Skeletal muscle tissue (tissue), 4 donors: ENCODE data around the gene MAML3. TPM values are rescaled to one million over a fixed set of nuclear protein-coding genes. Genes with fewer than 3 reads are reported as not detected.

Source experiments
- H3K27ac ChIP-seq: one replicate; pipeline ENCODE4 v1.7.0; 2013; ENCODE audit warnings: mild to moderate bottlenecking, low read depth, low read length, inconsistent platforms
- H3K27me3 ChIP-seq, 3 donors: one replicate each; pipeline ENCODE4 v1.7.0; 2013; ENCODE audit warnings: low read length in 3 of 3; ENCODE audit not compliant: control insufficient read depth in 3 of 3, insufficient read depth in 3 of 3
- H3K36me3 ChIP-seq, 3 donors: one replicate each; pipeline ENCODE4 v1.7.0; 2013; ENCODE audit warnings: low read length in 3 of 3; ENCODE audit not compliant: control insufficient read depth in 3 of 3, insufficient read depth in 3 of 3
- H3K4me1 ChIP-seq, 3 donors: one replicate each; pipeline ENCODE4 v1.7.0; 2013; ENCODE audit warnings: low read length in 3 of 3, mild to moderate bottlenecking in 3 of 3; ENCODE audit not compliant: control insufficient read depth in 3 of 3, insufficient read depth in 3 of 3
- H3K4me3 ChIP-seq, 3 donors: one replicate each; pipeline ENCODE4 v1.7.0; 2013; ENCODE audit warnings: low read length in 3 of 3
- H3K9ac ChIP-seq, 3 donors: one replicate each; pipeline ENCODE4 v1.7.0; 2013; ENCODE audit warnings: low read length in 3 of 3, mild to moderate bottlenecking in 3 of 3, moderate library complexity in 2 of 3, low read depth in 1 of 3
- H3K9me3 ChIP-seq, 3 donors: one replicate each; pipeline ENCODE4 v1.7.0; 2013; ENCODE audit warnings: low read length in 3 of 3; ENCODE audit not compliant: control insufficient read depth in 3 of 3
- total RNA-seq: library from RNA; depleted of rRNA; stranded (reverse); fragments of >200 nt; gene quantifications from one replicate; pipeline ENCODE4 v1.2.3, GENCODE V29; 2014
- donor health status: Osteomylitis.

MAML3 gene
- total RNA-seq, 1 donor from 2014 or later, result 3.1 TPM

GRCh38 chr4:140044337-140044902 lies 109.6 kb downstream of the MAML3 start:
- Histone ChIP-seq H3K27me3 (no peaks in the 10 kb centered on the region), H3K9ac (no peak overlapping the region), H3K9me3 (no peaks in the 10 kb centered on the region), H3K4me3 (no peak overlapping the region), H3K4me1 (peaks cover 16 to 33% (median 22%) of the 10 kb centered on the region in 3 donors), H3K36me3 (no peaks in the 10 kb centered on the region), H3K27ac (no peak overlapping the region)

DNA sequence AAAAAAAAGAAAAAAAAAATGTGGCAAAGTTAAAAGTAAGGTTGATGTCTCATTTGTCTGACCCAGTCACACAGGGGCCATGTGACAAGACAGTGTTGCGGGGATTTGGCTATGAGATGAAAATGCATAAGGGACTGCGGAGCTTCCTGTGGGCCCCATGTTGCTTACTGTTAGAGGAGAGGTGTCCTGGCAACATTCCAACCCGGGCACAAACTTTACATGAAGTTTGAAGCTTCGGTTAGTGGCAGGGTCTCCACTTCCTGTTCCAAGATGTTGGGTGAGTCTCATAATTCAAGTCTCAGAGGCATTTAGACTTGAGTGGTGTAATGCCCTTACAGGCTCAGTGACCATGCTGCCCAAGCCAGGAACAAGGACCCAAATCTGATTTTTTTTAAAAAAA lies 111.3 kb downstream of the MAML3 start:
- Histone ChIP-seq H3K9ac (no peak overlapping the region), H3K4me1 (peaks cover 8 to 15% (median 9%) of the 10 kb centered on the region in 3 donors), H3K27me3 (no peaks in the 10 kb centered on the region), H3K4me3 (no peak overlapping the region), H3K27ac (no peak overlapping the region), H3K9me3 (no peaks in the 10 kb centered on the region), H3K36me3 (no peaks in the 10 kb centered on the region)

GRCh38 chr4:140038031-140038533 lies 115.9 kb downstream of the MAML3 start:
- H3K9me3 ChIP-seq, result no peaks in the 10 kb centered on the region
- no peaks in the 10 kb centered on the region for H3K36me3 ChIP-seq
- no peak overlapping the region for H3K9ac ChIP-seq
- no peak overlapping the region for H3K4me3 ChIP-seq
- no peaks in the 10 kb centered on the region for H3K27me3 ChIP-seq
- no peak overlapping the region for H3K27ac ChIP-seq
- no peaks in the 10 kb centered on the region for H3K4me1 ChIP-seq

- H3K9ac ChIP-seq, result no peak overlapping the region
- H3K4me3 ChIP-seq, result no peak overlapping the region
- H3K36me3 ChIP-seq, result no peaks in the 10 kb centered on the region
- no peaks in the 10 kb centered on the region for H3K4me1 ChIP-seq
- H3K9me3 ChIP-seq, result no peaks in the 10 kb centered on the region
- no peak overlapping the region for H3K27ac ChIP-seq
- no peaks in the 10 kb centered on the region for H3K27me3 ChIP-seq
Measured at GRCh38 chr4:140037353-140038030, 116.5 kb downstream of the MAML3 start.

GRCh38 chr4:140031706-140032105 lies 122.3 kb downstream of the MAML3 start:
- Histone ChIP-seq H3K4me3 (no peak overlapping the region), H3K27me3 (no peaks in the 10 kb centered on the region), H3K36me3 (no peaks in the 10 kb centered on the region), H3K4me1 (no peaks in the 10 kb centered on the region), H3K9me3 (no peaks in the 10 kb centered on the region), H3K9ac (no peak overlapping the region), H3K27ac (no peak overlapping the region)

DNA sequence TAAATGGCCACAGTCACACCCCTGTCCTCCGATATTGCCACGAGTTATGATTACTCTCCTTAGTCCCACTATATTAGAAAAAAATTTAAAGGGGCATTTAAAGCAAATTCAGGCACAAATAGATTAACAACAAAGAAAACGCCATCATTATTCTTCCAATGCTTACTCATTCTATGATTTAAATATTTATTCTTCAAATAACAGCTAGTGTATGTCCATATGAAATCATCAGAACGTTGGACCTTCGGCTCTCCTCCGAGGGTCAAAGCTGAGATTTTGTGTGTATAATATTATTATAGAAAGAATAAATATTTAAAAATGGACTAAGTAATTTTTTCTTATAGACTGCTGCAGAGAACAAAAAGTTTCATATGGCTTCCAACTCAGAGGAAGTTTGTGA lies 122.9 kb downstream of the MAML3 start:
- H3K36me3 ChIP-seq, result no peaks in the 10 kb centered on the region
- no peaks in the 10 kb centered on the region for H3K27me3 ChIP-seq
- H3K4me1 ChIP-seq, result no peaks in the 10 kb centered on the region
- no peak overlapping the region for H3K27ac ChIP-seq
- H3K9me3 ChIP-seq, result no peaks in the 10 kb centered on the region
- no peak overlapping the region for H3K4me3 ChIP-seq
- H3K9ac ChIP-seq, result no peak overlapping the region

- Histone ChIP-seq H3K9me3 (no peaks in the 10 kb centered on the region), H3K27ac (no peak overlapping the region), H3K27me3 (no peaks in the 10 kb centered on the region), H3K36me3 (no peaks in the 10 kb centered on the region), H3K9ac (no peak overlapping the region), H3K4me3 (no peak overlapping the region), H3K4me1 (no peaks in the 10 kb centered on the region)
Measured at GRCh38 chr4:140028676-140029517, 125.1 kb downstream of the MAML3 start.

DNA sequence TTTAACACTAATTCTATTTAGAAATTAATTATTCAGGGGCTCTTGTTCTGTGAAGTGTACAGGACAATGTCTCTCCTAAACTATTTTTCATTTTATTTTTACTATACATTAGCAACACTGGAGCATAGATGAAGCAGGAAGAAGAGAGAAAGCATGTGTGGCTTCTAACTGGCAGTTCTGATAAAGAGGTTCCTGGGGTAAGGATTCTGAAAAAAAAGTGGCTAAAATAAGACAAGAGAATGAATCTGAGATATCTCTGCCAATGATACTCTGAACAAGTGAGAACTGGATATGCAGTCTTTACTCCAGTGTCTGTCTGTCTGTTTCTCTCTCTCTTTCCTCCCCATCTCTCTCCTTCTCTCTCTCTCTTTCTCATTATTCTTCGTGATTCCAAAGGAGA lies 125.9 kb downstream of the MAML3 start:
- no peaks in the 10 kb centered on the region for H3K36me3 ChIP-seq
- no peaks in the 10 kb centered on the region for H3K27me3 ChIP-seq
- no peaks in the 10 kb centered on the region for H3K4me1 ChIP-seq
- no peak overlapping the region for H3K4me3 ChIP-seq
- no peak overlapping the region for H3K9ac ChIP-seq
- H3K9me3 ChIP-seq, result no peaks in the 10 kb centered on the region
- H3K27ac ChIP-seq, result no peak overlapping the region

GRCh38 chr4:140027101-140027500 lies 126.9 kb downstream of the MAML3 start:
- Histone ChIP-seq H3K9me3 (no peaks in the 10 kb centered on the region), H3K27ac (no peak overlapping the region), H3K27me3 (no peaks in the 10 kb centered on the region), H3K4me3 (no peak overlapping the region), H3K4me1 (no peaks in the 10 kb centered on the region), H3K36me3 (no peaks in the 10 kb centered on the region), H3K9ac (no peak overlapping the region)

DNA sequence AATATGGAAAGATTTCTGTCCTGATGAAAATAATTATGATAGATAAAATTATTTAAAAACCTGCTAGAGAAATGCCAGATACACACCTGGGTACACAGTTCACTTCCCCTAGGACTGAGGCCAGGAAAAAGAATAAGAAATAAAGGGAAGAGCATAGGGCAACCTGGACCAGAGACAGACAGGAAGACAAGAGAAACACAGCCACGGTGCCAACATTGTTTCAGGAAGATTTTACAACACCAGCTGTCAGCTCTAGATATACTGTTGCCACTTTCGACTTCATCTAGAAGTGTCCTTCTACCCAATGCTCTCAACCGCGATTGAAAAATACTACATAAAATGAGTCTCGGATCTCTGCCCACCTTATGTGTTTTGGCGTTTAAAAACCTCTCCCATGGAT lies 128.5 kb downstream of the MAML3 start:
- H3K36me3 ChIP-seq, result no peaks in the 10 kb centered on the region
- no peak overlapping the region for H3K9ac ChIP-seq
- no peak overlapping the region for H3K4me3 ChIP-seq

More for the DNA sequence above, 128.5 kb downstream of the MAML3 start:
- no peaks in the 10 kb centered on the region for H3K9me3 ChIP-seq
- H3K27ac ChIP-seq, result no peak overlapping the region
- H3K4me1 ChIP-seq, result peaks cover 0 to 9% (median 3%) of the 10 kb centered on the region in 3 donors
- no peaks in the 10 kb centered on the region for H3K27me3 ChIP-seq
